Activated CD4-positive, alpha-beta T cell treated with anti-CD3 and anti-CD28 coated beads, Interleukin-2, amount 50 U/mL, for 4 hours (primary cell): Measurements from ENCODE around the gene ZFP57.
A peak's percentile ranks its signal among the peaks of the same experiment; 100 is the strongest.
"Not testable (repeated sequence)": the region's sequence is repeated elsewhere in the genome, so short reads cannot be mapped to it uniquely, and the experiment has no call there.

ENCODE experiments used
- DNase-seq, 2 experiments: peaks; one replicate each; pipeline ENCODE4 v3.0.0-alpha.2; 2020

Gene ZFP57

DNA sequence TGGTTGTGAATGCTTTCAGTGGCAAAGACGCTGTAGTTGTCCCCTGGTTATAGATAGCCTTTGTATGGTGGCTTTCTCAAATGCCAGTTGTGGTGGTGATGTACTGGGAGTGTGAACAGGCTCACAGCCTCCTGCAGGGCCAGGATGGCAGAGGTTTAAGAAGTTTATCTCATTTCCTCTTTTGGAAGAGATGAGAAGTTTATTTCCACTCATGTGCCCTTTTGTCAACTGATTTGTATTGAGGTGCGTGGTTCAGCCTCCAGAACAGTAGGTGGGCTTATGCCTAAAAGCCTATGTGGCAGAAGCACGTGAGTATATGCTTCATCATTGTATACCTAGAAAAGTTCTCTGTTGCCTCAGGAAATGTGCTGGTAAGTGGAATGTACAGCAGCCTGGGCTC, 13.7 kb upstream of the ZFP57 start:
- DNase-seq: no peak

DNA sequence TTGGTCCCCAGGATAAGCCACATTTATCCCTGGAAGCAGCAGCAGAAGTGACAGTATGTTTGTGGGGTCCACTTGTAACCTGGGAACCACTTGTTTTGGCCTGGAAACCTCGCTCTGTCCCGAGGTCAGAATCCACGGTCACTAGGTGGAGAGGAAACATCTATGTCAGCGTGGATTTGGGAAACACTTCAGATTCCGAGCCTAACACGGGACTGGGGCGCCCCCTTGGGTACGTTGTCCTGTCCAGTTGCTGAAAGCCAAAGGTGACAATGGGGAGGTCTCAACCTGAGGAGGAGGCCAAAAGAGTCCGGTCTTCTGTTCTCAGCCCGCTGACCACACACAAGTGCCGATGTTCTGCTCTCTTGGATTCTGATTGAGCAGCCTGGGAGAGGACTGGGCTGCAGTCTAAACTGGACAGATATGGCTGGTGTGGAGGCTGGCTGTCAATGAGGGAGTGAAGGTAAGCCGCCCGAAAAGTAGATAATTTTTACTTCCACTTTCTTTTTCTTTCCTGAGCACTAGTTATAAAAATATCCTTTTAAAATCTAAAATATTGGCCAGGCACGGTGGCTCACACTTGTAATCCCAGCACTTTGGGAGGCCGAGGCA, 4.9 kb upstream of the ZFP57 start:
- no peak for DNase-seq

DNA sequence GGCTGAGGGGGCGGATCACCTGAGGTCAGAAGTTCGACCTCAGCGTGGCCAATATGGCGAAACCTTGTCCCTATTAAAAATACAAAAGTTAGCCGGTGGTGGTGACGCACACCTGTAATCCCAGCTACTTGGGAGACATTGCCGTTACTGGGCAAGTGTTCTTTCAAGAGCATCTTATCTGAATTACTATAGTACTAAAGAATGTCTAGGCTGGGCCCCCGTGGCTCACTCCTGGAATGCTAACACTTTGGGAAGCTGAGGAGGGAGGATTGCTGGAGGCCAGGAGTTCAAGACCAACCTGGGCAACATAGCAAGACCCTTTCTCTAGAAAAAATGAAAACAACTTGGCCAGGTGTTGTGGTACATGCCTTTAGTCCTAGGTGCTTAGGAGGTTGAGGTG, 859 bp upstream of the ZFP57 start:
- no peak for DNase-seq

DNA sequence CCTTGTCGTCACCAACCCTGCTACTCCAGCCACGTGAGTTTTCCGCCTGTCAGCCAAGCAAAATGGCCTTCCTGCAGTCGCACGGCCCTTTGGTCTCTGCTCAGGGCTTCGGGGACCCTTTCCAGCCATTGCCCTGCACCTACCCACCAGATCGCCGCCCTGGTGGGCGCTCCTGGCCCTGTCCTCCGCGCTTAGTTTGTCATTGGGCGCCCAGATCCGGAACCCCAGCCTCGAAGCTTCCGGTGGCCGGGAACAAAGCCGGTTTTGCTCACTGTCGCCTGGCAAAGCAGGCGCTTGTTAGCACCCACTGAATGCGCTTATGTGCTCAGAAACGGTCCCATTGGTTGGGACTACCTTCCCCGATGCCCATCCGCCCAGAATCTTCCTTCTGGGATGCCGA, 536 bp downstream of the ZFP57 start:
- DNase-seq: no peak

DNA sequence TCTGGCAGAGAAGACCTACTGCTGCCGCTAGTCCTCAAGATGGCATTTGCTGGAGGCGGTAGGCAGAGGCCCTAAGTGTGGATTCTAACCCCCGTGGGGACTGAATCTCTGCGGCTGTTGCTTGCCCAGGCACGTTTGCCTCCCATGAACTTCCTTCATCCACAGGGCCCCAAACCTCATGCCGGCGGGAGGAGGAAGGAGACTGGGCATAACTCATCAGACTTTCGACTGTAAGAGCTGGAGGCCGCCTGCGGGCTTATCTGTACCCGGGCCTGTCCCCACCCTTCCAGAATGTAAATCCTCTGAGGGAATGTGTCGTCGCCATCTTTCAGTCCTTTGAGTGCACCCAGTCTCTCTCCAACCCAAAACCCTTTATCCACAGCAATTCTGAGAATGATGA, 990 bp downstream of the ZFP57 start:
- DNase-seq: no peak

DNA sequence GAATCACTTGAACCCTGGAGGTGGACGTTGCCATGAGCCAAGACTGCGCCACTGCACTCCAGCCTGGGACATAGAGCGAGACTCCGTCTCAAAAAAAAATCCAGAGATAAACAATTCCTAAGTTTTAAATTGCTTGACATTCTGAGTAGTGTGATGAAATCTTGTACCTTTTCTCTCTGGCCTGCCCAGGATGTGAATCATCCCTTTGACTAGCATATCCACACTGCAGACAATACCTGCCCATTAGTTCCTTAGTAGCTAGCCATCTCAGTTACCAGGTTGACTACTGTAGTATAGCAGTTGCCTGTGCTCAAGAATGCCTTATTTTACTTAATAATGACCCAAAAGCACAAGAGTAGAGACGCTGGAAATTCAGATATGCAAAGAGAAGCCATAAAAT, 2.8 kb downstream of the ZFP57 start:
- DNase-seq: no peak

DNA sequence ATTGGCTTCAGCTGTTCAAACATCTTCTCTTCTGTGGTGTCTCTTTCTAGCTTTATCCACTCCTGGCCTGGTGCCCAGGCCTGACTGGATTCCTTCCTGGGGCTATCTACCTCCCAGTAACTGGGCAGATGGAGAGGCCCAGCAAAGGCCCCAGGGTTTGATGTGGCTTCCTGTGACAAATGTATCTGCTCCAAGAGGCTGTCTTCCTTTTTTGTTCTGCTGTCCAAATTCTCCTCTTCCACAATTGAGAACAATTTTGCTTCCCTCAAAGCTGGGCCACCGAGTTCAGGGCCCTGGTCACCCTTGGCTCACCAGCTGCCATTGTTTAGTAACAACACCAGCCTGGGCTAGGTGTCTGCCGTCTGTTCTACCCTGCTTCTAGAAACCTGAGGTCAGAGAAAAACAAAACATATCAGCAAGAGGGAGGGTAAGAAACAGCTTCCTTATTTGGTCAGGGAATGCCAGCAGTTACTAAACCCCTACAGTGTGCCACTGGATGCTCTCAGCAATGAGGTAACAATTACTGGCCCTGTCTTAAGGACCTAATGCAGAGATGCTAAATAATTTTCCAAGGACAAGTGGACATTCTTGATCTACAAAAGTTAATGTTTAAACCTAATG, 3.9 kb downstream of the ZFP57 start:
- DNase-seq: no peak

DNA sequence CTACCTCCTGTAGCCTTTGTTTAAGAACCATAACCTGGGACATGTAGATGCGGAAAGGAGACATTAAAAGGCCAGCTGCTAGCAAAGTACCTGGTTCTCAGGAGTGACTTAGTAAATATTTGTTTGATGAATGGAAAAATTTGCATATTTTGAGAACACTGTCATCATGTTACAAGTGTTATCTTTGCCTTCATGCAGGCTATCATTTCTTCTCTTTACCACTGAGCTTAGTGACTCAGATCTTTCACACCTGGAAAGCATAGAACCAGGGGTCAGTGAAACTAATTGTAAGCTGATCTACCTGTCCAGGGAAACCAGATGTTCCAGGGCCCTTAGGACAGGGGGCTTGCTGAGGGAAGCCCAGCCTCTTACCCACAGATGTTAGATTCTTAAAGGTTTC, 5.4 kb downstream of the ZFP57 start:
- DNase-seq: no peak

DNA sequence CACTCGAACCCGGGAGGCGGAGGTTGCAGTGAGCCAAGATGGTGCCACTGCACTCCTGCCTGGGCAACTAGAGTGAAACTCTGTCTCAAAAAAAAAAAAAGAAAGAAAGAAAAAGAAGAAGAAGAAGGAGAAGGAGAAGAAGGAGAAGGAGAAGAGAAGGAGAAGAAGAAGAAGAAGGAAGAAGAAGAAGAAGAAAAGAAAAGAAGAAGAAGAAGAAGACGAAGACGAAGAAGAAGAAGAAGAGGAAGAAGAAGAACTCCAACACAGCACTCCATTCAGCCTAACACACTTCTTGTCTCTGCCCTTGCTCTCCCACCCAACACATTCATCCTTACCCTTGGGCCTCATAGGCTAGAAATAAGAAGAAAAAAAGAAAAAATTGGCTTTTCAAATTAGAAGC, 6.9 kb downstream of the ZFP57 start:
- no peak for DNase-seq

DNA sequence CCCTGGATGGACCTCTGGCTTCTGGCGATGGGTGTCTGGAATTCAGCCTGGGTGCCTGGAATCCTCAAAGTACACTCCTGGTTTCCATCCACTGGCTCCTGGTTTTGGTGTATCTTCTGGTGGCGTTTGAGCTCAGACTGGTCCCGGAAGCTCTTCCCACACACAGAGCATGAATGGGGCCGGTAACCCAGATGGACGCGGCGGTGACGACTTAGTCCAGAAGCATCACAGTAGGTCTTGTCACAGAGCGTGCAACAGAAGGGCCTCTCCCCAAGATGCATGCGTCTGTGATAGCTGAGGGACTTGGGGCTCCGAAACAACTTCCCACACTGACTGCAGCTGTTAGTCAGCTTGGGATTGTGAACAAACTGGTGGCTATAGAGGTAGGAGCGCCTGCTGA, 7.8 kb downstream of the ZFP57 start:
- no peak for DNase-seq

DNA sequence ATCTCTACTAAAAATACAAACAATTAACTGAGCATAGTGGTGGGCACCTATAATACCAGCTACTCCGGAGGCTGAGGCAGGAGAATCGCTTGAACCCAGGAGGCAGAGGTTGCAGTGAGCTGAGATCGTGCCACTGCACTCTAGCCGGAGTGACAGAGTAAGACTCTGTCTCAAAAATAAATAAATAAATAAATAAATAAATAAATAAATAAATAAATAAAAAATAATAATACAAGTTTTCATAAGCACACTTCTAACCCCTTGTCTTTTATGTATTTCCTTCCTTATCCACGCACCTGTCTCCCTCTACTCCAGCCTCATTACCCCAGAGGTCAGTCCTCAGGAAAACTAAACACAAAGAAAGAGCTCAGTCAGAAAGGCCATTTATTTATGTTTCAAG, 8.8 kb downstream of the ZFP57 start:
- DNase-seq: not testable (repeated sequence)

DNA sequence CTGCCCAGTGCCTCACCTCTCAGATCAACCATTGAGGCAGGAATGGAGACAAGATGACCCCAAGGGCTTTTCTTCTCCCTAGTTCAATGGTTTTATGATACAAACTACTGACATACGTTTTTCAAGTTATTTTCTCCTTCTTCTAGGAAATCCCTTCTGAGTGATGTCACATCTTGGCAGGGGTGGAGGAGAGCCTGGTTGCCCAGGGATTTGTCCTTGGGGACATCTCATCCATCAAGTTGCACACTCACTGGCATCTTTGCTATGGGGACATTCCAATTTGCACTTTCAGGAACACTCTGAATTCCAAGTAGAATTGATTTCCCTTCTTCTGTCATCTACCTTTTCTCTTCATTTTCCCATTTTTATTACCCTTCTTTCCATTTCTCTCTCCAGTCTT, 9.9 kb downstream of the ZFP57 start:
- no peak for DNase-seq

DNA sequence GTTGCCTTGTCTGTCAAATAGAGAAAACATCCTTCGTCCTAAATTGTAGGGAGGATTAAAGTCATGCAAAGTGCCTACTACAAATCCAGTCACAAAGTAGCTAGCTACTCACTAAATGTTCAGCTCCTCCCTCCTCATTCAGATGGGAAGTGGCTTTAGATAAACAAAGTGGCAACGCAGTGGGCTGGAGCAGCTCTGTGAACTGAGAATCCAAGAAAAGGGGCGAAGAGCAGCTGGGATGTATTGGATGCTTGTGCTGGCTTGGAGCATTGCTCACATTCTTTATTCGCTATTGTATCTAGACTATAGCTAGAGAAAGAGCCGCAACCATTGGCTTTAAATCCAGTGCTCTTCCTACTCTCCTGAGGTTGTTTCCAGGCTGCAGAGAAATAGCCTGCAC, 13.8 kb downstream of the ZFP57 start:
- DNase-seq: no peak

DNA sequence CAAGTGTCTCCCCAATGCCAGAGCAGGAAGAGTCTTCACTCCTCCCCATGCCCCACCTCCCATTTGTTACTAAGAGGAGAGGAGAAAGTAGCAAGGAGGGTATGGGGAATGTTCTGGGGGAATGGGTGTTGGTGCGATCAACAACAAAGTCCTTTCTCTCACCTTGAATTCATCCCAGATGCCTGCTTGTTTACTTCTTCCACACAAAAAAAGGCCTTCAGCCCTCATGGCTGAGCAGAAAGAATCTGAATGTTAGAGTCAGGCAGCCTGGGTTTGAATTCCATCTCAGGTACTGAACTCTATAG, 14.2 kb downstream of the ZFP57 start:
- no peak for DNase-seq

DNA sequence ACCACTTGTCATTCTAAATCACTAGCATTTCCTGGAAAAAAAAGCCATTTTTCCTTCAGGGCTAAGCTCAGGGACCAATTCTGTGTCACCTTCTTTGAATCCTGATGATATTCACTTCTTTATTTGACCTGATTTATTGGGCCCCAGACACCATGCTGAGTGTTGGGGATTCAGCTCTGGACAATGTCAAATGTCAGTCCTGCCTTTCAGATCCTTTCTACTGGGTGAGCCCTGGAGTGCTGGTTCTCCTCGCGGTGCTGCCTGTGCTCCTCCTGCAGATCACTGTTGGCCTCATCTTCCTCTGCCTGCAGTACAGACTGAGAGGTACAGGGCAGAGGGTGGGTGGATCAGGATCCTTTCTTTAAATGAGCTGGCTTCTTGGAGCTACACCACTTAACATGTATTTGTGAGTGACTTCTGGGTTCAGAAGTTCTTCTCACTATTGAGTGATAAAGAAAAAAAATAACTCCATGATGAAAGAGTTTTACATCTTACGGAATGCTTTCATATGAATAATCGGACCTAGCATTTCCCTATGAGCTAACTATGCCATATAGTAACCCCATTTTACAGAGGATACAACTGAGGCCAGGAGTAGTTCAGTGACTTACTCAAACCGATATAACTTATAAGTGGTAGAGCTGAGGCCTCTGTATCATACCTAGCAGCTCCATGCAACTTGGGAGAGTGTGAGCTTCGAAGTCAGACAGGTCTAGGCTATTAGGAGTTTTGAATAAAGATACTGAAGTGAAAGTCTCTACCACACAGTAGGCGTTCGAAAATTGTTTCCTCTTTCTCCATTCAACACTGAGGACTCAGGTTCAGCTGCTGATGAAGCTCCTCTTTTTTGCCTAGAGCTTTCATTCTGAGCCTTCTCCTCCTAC, 14.8 kb downstream of the ZFP57 start:
- DNase-seq: no peak

DNA sequence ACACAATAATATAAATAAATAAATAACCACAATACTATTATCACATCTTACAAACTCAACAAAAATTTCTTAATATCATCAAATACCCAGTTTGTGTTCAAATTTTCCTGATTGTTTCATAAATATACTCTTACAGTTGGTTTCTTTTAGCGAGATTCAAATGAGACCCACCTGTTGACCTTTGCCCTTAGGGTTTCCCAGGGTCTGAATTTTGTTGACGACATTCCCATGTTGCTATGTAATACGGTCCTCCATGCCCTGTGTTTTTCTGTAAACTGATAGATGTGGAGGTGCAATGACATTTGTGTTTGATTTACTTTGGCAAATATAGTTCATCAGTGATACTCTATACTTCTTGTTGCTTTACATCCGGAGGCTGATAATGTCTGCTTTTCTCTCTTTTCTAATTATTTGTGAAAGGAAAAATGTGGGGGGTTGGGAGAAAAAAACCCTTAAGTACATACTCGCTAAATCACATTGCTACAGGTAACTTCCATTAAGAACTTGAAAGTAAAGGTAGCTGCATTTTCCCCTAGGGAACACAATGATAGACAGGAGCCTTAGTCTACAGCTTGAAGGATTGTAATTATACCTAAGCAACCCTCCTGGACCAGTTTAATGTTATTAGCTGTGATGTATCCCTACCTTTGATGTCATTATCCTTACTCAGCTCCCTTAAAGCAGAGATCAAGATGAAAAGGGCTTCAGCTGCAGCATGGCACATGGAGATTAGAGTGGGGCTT, 17.5 kb downstream of the ZFP57 start:
- DNase-seq: no peak

DNA sequence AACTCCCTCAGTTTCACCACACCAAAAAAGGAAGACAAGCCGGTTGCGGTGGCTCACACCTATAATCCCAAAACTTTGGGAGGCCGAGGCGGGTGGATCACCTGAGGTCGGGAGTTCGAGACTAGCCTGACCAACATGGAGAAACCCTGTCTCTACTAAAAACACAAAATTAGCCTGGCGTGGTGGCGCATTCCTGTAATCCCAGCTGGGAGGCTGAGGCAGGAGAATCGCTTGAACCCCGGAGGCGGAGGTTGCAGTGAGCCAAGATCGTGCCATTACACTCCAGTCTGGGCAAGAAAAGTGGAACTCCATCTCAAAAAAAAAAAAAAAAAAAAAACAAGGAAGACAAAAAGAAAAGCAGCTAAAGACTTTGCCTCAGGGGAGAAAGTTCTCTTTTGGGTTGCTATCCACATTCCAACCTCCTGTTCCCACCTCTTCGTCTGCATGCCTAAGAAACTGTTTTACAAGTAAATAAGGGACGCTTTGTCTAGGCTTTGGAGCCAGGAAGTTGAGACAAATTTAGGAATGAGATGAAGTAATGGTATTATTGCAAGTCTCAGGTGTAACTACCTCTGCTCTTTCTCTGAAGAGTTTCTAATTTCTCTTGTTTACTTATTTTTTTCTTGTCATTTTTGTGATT, 19.3 kb downstream of the ZFP57 start:
- not testable (repeated sequence) for DNase-seq

DNA sequence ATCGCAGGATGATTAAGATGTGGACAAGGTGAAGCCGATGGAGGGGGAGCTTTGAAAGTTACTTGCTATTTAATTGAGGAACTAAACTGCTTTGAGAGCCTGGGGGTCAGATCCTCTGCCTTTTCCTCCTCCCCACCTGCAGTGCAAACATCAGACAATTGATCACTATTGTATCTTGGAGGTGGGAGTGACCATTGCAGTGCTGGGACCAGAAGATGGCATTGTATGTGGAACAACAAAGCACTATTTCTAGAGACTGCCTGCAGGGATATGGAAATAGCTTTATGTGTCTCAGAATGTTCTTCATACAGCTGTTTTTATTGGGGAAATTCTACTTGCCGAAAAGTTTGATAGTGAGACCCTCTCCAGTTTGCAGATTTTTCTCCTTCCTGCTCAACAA, 19.9 kb downstream of the ZFP57 start:
- no peak for DNase-seq

DNA sequence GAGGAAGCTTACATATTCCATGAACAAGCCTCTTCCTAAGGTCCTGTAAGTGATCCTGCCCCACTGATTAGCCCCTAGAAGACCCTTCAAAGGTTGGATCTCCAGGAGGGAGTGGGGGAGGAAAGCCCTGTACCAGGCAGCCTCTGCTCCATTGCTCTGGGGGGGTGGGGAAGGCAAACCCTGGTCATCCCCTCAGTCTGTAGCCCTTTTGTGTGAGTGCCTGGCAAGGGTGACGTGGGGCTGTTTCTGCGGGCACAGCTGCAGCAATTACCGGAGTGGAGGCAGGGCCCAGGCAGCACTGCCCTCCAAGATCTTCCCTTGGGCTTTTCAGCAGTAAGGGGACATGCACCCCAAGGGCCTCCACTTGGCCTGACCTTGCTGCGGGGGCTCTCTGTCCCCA, 24.2 kb downstream of the ZFP57 start, which contains the start of gene MOG:
Gene MOG (plus strand): TSS at position 295 of the 400 bp plus-strand sequence. CDS start 118 bp downstream, outside the sequence.
- no peak for DNase-seq

DNA sequence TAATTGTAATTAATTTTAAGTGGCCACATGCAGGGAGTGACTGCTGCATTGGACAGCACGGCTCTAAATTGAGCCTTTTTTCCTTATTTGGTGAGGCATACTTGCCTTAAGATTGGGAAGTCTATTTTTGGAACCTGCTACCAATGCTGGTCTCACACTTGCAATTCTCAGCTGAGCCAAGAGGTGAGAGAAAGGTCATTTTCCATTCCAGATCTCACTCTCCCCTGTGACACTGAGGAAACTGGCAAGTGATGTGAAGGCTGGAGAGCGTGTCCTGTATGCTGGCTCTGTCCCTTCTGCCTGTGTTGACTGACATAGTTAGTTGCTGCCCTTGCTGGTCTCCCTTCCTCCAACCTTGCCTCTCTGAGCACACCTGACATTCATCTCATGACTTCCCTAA, 24.8 kb downstream of the ZFP57 start:
- no peak for DNase-seq

DNA sequence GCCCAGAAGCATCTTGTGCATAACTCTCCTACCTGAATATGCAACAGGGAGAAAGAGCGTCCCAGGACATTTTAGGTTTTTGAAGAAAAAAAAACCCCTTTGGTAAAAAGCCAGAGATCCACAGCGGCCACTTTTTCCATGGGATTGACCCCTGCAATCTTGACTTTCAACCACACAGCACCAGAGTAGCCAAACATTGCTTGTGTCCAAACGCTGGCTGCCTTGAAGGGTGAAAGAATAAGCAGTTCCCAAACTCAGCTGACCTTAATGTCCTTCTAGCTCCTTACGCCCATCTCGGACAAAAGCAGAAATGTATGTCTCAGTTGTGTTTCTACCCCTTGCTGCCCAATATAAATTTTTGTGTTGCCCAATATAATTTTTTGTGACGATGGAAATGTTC, 25.3 kb downstream of the ZFP57 start:
- no peak for DNase-seq

DNA sequence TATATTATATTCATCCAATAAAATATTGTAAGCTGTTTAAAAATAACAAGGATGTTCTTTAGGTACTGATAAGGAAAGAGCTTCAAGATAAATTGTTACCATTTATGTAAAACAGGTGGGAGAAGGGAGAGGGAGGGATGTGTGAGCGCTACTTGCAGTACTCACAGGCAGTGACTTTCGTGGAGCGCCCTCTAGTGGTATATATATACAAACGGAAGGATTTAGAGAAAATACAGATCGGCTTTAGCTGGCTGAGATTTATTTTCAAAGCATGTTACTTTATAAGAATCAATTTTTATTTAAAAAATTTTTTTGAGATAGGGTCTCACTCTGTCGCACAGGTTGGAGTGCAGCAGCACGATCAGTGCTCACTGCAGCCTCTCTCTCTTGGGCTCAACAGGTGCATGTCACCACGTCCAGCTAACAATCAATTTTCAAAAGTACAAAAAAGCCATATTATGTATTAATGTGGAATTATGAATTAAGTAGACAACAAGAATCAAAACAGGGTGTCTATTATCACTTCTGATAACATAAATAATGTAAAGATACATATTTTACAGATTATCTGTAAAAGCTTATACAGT, 27.4 kb downstream of the ZFP57 start:
- peak; percentile 27 to 29 for DNase-seq

DNA sequence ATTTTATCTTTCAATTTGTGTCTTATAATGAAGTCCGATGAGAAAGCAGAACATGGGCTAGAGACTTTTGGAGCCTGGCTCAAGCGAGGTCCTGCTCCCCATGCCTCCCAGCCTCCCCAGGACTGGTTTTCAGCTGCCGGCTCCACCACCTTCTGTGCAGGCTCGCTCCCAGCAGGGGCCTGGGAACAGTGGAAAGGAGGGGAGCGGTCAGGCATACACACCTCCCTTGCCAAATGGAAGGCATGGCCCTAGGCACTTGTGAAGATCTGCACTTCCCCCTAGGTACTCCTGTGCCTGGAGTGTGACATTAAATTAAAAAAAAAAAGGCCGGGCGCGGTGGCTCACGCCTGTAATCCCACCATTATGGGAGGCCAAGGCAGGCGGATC, 28.8 kb downstream of the ZFP57 start:
- DNase-seq: no peak
